Neuronal stem cell (in vitro differentiated cells): ENCODE data around the gene ANP32D.
A peak's percentile ranks its signal among the peaks of the same experiment; 100 is the strongest.

Experiments
- DNase-seq: peaks from one replicate; pipeline ENCODE4 v3.0.0-alpha.2; 2013; ENCODE audit warnings: low spot score
- H2AFZ ChIP-seq: one replicate; pipeline ENCODE4 v1.6.1; 2013; ENCODE audit warnings: mild to moderate bottlenecking, low read length, inconsistent platforms
- H2AK5ac ChIP-seq: 2 replicates; pipeline ENCODE4 v1.6.1; 2013; ENCODE audit warnings: low read depth, mild to moderate bottlenecking, inconsistent platforms, low read length, moderate library complexity, mixed read lengths
- H2BK120ac ChIP-seq: 2 replicates; pipeline ENCODE4 v1.6.1; 2013; ENCODE audit warnings: low read depth, mild to moderate bottlenecking, inconsistent platforms, low read length, moderate library complexity, mixed read lengths
- H2BK12ac ChIP-seq: one replicate; pipeline ENCODE4 v1.6.1; 2013; ENCODE audit warnings: low read length, inconsistent platforms
- H2BK15ac ChIP-seq: 2 replicates; pipeline ENCODE4 v1.6.1; 2013; ENCODE audit warnings: mild to moderate bottlenecking, low read length, inconsistent platforms, mixed read lengths
- H2BK5ac ChIP-seq: one replicate; pipeline ENCODE4 v1.6.1; 2013; ENCODE audit warnings: inconsistent platforms, mild to moderate bottlenecking, low read length, moderate library complexity
- H3K14ac ChIP-seq: one replicate; pipeline ENCODE4 v1.6.1; 2013; ENCODE audit warnings: low read length, inconsistent platforms
- H3K18ac ChIP-seq: 2 replicates; pipeline ENCODE4 v1.6.1; 2013; ENCODE audit warnings: low read length, inconsistent platforms
- H3K23ac ChIP-seq: 2 replicates; pipeline ENCODE4 v1.6.1; 2013; ENCODE audit warnings: low read depth, mild to moderate bottlenecking, mixed read lengths, low read length, inconsistent platforms; ENCODE audit not compliant: poor library complexity
- H3K27ac ChIP-seq: replicated peaks from 3 replicates; pipeline ENCODE4 v1.5.1; 2013; ENCODE audit warnings: low read length, inconsistent platforms
- H3K27me3 ChIP-seq, 3 experiments: 2 replicates each; pipeline ENCODE4 v1.6.1; 2013; ENCODE audit warnings: low read length in 3 of 3, mild to moderate bottlenecking in 2 of 3, inconsistent platforms in 1 of 3, low read depth in 1 of 3, mixed read lengths in 1 of 3, moderate library complexity in 1 of 3; ENCODE audit not compliant: control insufficient read depth in 3 of 3, insufficient read depth in 3 of 3
- H3K36me3 ChIP-seq, 2 donors: replicated peaks in 1 of 2; 2 replicates each; pipeline ENCODE4 v1.6.1; 2013; ENCODE audit warnings: low read length in 2 of 2; ENCODE audit not compliant: control insufficient read depth in 2 of 2, insufficient read depth in 2 of 2
- H3K4ac ChIP-seq: 2 replicates; pipeline ENCODE4 v1.6.1; 2013; ENCODE audit warnings: inconsistent platforms, mild to moderate bottlenecking, low read length, moderate library complexity
- H3K4me1 ChIP-seq, 2 donors: 1 replicate in 1 of 2; 2 replicates in 1 of 2; pipeline ENCODE4 v1.6.1; 2013; ENCODE audit warnings: low read length in 2 of 2, low read depth in 1 of 2; ENCODE audit not compliant: control insufficient read depth in 2 of 2, insufficient read depth in 1 of 2
- H3K4me2 ChIP-seq: one replicate; pipeline ENCODE4 v1.6.1; 2013; ENCODE audit warnings: mild to moderate bottlenecking, low read length, inconsistent platforms; ENCODE audit not compliant: insufficient read depth, poor library complexity, severe bottlenecking
- H3K4me3 ChIP-seq, 2 donors: 2 replicates each; pipeline ENCODE4 v1.5.1; 2013; ENCODE audit warnings: low read length in 2 of 2, mild to moderate bottlenecking in 2 of 2, inconsistent platforms in 1 of 2, moderate library complexity in 1 of 2
- H3K79me1 ChIP-seq: one replicate; pipeline ENCODE4 v1.6.1; 2013; ENCODE audit warnings: low read depth, mild to moderate bottlenecking, inconsistent platforms, low read length, moderate library complexity
- H3K9ac ChIP-seq: one replicate; pipeline ENCODE4 v1.6.1; 2013; ENCODE audit warnings: mild to moderate bottlenecking, low read depth, low read length, inconsistent platforms; ENCODE audit not compliant: poor library complexity
- H3K9me3 ChIP-seq, 2 donors: replicated peaks in 1 of 2; 2 replicates each; pipeline versions ENCODE3 to v1.6.1; 2013; ENCODE audit warnings: low read length in 2 of 2, mild to moderate bottlenecking in 2 of 2, inconsistent platforms in 1 of 2, low read depth in 1 of 2, mixed read lengths in 1 of 2, moderate library complexity in 1 of 2; ENCODE audit not compliant: control insufficient read depth in 2 of 2, insufficient read depth in 1 of 2
- H4K8ac ChIP-seq: one replicate; pipeline ENCODE4 v1.6.1; 2013; ENCODE audit warnings: low read depth, mild to moderate bottlenecking, inconsistent platforms, low read length, moderate library complexity
- H4K91ac ChIP-seq: one replicate; pipeline ENCODE4 v1.6.1; 2013; ENCODE audit warnings: low read length, low read depth, mild to moderate bottlenecking, inconsistent platforms; ENCODE audit not compliant: poor library complexity
- whole genome bisulfite sequencing, 2 donors: extraction: QIAGEN DNeasy Blood & Tissue Kit; methylation state at CpG; one replicate each; pipeline ENCODE4 v1.1.7; 2013; ENCODE audit warnings: missing lambda C conversion rate in 2 of 2, mixed read lengths in 1 of 2; ENCODE audit not compliant: insufficient read length in 2 of 2, insufficient replicate concordance in 1 of 2; ENCODE audit errors: extremely low coverage in 2 of 2; 5-methylcytosine and 5-hydroxymethylcytosine counted together

Gene ANP32D

GRCh38 chr12:48441069-48441468 lies 31.3 kb upstream of the ANP32D start:
- no peak overlapping the region for H3K4me3 ChIP-seq
- H3K4me2 ChIP-seq, result no peak overlapping the region
- H3K27me3 ChIP-seq, result no peaks in the 10 kb centered on the region
- H3K4ac ChIP-seq, result no peak overlapping the region
- H3K36me3 ChIP-seq, result no peaks in the 10 kb centered on the region
- H3K23ac ChIP-seq, result no peak overlapping the region
- H3K9ac ChIP-seq, result no peak overlapping the region
- H2BK5ac ChIP-seq, result no peak overlapping the region
- no CpG with 5 or more reads among the region's 7 CpGs for WGBS, 2 donors
- no peaks in the 10 kb centered on the region for H3K79me1 ChIP-seq
- H3K9me3 ChIP-seq, result peaks cover 0 to 6% of the 10 kb centered on the region in 2 donors
- H3K27ac ChIP-seq, result no peak overlapping the region
- no peak overlapping the region for H4K91ac ChIP-seq
- DNase-seq, result peak; percentile 40
- H4K8ac ChIP-seq, result no peak overlapping the region
- H2AK5ac ChIP-seq, result no peak overlapping the region
- no peak overlapping the region for H2BK15ac ChIP-seq
- H3K18ac ChIP-seq, result no peak overlapping the region
- no peak overlapping the region for H2BK12ac ChIP-seq
- no peak overlapping the region for H3K14ac ChIP-seq
- H3K4me1 ChIP-seq, result peaks cover 17 to 30% of the 10 kb centered on the region in 2 donors
- H2BK120ac ChIP-seq, result no peak overlapping the region
- H2AFZ ChIP-seq, result peak overlapping the region; percentile 6

- no peaks in the 10 kb centered on the region for H3K27me3 ChIP-seq
- no peak overlapping the region for H2BK120ac ChIP-seq
- H3K14ac ChIP-seq, result peak overlapping the region; percentile 25
- H4K8ac ChIP-seq, result no peak overlapping the region
- no peak for DNase-seq
- no peak overlapping the region for H3K4me3 ChIP-seq
- H2BK5ac ChIP-seq, result no peak overlapping the region
- no peak overlapping the region for H2BK12ac ChIP-seq
- no peaks in the 10 kb centered on the region for H3K36me3 ChIP-seq
- peaks cover 0 to 6% of the 10 kb centered on the region in 2 donors for H3K9me3 ChIP-seq
- peaks cover 18 to 30% of the 10 kb centered on the region in 2 donors for H3K4me1 ChIP-seq
- no peak overlapping the region for H3K23ac ChIP-seq
- peak overlapping the region; percentile 32 for H3K18ac ChIP-seq
- no peak overlapping the region for H2AK5ac ChIP-seq
- H3K79me1 ChIP-seq, result no peaks in the 10 kb centered on the region
- H3K9ac ChIP-seq, result no peak overlapping the region
- no peak overlapping the region for H3K27ac ChIP-seq
- H3K4me2 ChIP-seq, result no peak overlapping the region
- H3K4ac ChIP-seq, result no peak overlapping the region
- no peak overlapping the region for H2BK15ac ChIP-seq
- no CpG with 5 or more reads among the region's 3 CpGs for WGBS, 2 donors
- no peak overlapping the region for H4K91ac ChIP-seq
- peak overlapping the region; percentile 76 for H2AFZ ChIP-seq
Observed at GRCh38 chr12:48442179-48442847, 30.0 kb upstream of the ANP32D start.

GRCh38 chr12:48445538-48445937 lies 26.8 kb upstream of the ANP32D start:
- H3K27me3 ChIP-seq, result no peaks in the 10 kb centered on the region
- no peak overlapping the region for H3K18ac ChIP-seq
- no peak overlapping the region for H4K8ac ChIP-seq
- H3K36me3 ChIP-seq, result no peaks in the 10 kb centered on the region
- H2BK12ac ChIP-seq, result no peak overlapping the region
- no peak overlapping the region for H3K27ac ChIP-seq
- H2BK120ac ChIP-seq, result no peak overlapping the region
- H3K14ac ChIP-seq, result no peak overlapping the region
- no peak overlapping the region for H3K4ac ChIP-seq
- peaks cover 0 to 8% of the 10 kb centered on the region in 2 donors for H3K9me3 ChIP-seq
- H2AK5ac ChIP-seq, result no peak overlapping the region
- H2BK5ac ChIP-seq, result no peak overlapping the region
- no peak overlapping the region for H3K4me2 ChIP-seq
- no CpG with 5 or more reads among the region's 3 CpGs for WGBS, 2 donors
- H2AFZ ChIP-seq, result no peak overlapping the region
- no peaks in the 10 kb centered on the region for H3K79me1 ChIP-seq
- no peak overlapping the region for H3K9ac ChIP-seq
- H3K4me1 ChIP-seq, result peaks cover 17 to 40% of the 10 kb centered on the region in 2 donors
- H3K4me3 ChIP-seq, result no peak overlapping the region
- no peak for DNase-seq
- H2BK15ac ChIP-seq, result no peak overlapping the region
- no peak overlapping the region for H3K23ac ChIP-seq
- no peak overlapping the region for H4K91ac ChIP-seq

- no peak overlapping the region for H3K4ac ChIP-seq
- H3K27ac ChIP-seq, result no peak overlapping the region
- no peak overlapping the region for H3K18ac ChIP-seq
- H4K91ac ChIP-seq, result no peak overlapping the region
- H3K4me2 ChIP-seq, result no peak overlapping the region
- H3K4me1 ChIP-seq, result peaks cover 17 to 34% of the 10 kb centered on the region in 2 donors
- H3K4me3 ChIP-seq, result no peak overlapping the region
- H2BK15ac ChIP-seq, result no peak overlapping the region
- no peak overlapping the region for H3K14ac ChIP-seq
- no peak overlapping the region for H2BK12ac ChIP-seq
- no peak overlapping the region for H3K9ac ChIP-seq
- H2BK5ac ChIP-seq, result no peak overlapping the region
- peaks cover 0 to 8% of the 10 kb centered on the region in 2 donors for H3K9me3 ChIP-seq
- H3K23ac ChIP-seq, result no peak overlapping the region
- DNase-seq, result no peak
- H3K36me3 ChIP-seq, result no peaks in the 10 kb centered on the region
- no peaks in the 10 kb centered on the region for H3K27me3 ChIP-seq
- H2AK5ac ChIP-seq, result no peak overlapping the region
- no peaks in the 10 kb centered on the region for H3K79me1 ChIP-seq
- no peak overlapping the region for H2BK120ac ChIP-seq
- H4K8ac ChIP-seq, result no peak overlapping the region
- no CpG with 5 or more reads among the region's 4 CpGs for WGBS, 2 donors
- H2AFZ ChIP-seq, result peak overlapping the region; percentile 7
Observed at GRCh38 chr12:48446161-48446776, 26.1 kb upstream of the ANP32D start.
